ENCODE data around the gene OR10H4. TPM values are rescaled to one million over a fixed set of nuclear protein-coding genes. Genes with fewer than 3 reads are reported as not detected.
"Not testable (repeated sequence)": the region's sequence is repeated elsewhere in the genome, so short reads cannot be mapped to it uniquely, and the experiment has no call there.

Gene OR10H4
- total and polyA plus RNA-seq, 2 of the 8 experiments (the other 6 are each of a cell fraction or from before 2014, with no cell fraction given) = not detected

- H4K8ac ChIP-seq (ENCODE audit: extremely low read depth, insufficient read depth, low read length); H4K20me1 ChIP-seq (replicated peaks in 1 of 2; ENCODE audit: control insufficient read depth in 1 of 2, insufficient read depth in 2 of 2, low read length in 2 of 2); H3K9ac ChIP-seq (replicated peaks in 1 of 4; ENCODE audit: extremely low read depth in 1 of 4, low read depth in 3 of 4, low read length in 3 of 4); POLR2A ChIA-PET (ENCODE audit: partially characterized antibody); DNase-seq (ENCODE audit: low read depth in 1 of 2, low spot score in 2 of 2); H4K91ac ChIP-seq (replicated peaks; ENCODE audit: insufficient read length, low read length); H3K4me3 ChIP-seq (ENCODE audit: extremely low read depth in 1 of 4, insufficient read depth in 2 of 4, low read depth in 3 of 4, low read length in 4 of 4); CTCF ChIA-PET (ENCODE audit: partially characterized antibody); H4K5ac ChIP-seq (ENCODE audit: insufficient read length, low read depth, low read length); H3K4me2 ChIP-seq (ENCODE audit: insufficient read depth in 1 of 2, low read depth in 2 of 2, low read length in 2 of 2); H2BK12ac ChIP-seq (ENCODE audit: low read depth, low read length); H2BK20ac ChIP-seq (ENCODE audit: low read length); H2AK5ac ChIP-seq (ENCODE audit: low read depth, low read length); H3K23me2 ChIP-seq (ENCODE audit: low read depth, low read length); H2BK15ac ChIP-seq (ENCODE audit: low read length); H3K27me3 ChIP-seq (replicated peaks in 1 of 4; ENCODE audit: control insufficient read depth in 3 of 4, extremely low read depth in 1 of 4, insufficient read depth in 3 of 4, low read length in 3 of 4); H3K14ac ChIP-seq (ENCODE audit: insufficient read length); H3K18ac ChIP-seq (ENCODE audit: extremely low read depth, low read length); H3K27ac ChIP-seq (ENCODE audit: low read depth, low read length); FAIRE-seq; H3K23ac ChIP-seq (ENCODE audit: insufficient read length); H3K4ac ChIP-seq (replicated peaks; ENCODE audit: insufficient read length, low read depth, low read length); H2AFZ ChIP-seq (ENCODE audit: low read length); H2BK5ac ChIP-seq (ENCODE audit: low read depth, low read length); H2BK120ac ChIP-seq (replicated peaks; ENCODE audit: low read depth, low read length); H3K4me1 ChIP-seq (replicated peaks in 1 of 4; ENCODE audit: control insufficient read depth in 3 of 4, insufficient read depth in 4 of 4, low read length in 3 of 4); H3K36me3 ChIP-seq (ENCODE audit: control insufficient read depth in 2 of 4, insufficient read depth in 4 of 4, low read length in 3 of 4); H3K79me1 ChIP-seq (ENCODE audit: low read depth, low read length); H3K56ac ChIP-seq (replicated peaks; ENCODE audit: insufficient read length, low read depth, low read length); H3K79me2 ChIP-seq (ENCODE audit: control insufficient read depth in 1 of 2, insufficient read depth in 2 of 2, low read length in 2 of 2): not testable (repeated sequence)
- H3K9me3 ChIP-seq (ENCODE audit: insufficient read depth in 2 of 2, low read depth in 1 of 2, low read length in 1 of 2) = peaks cover 56 to 79% of the 10 kb centered on the region in 2 experiments
- 84% methylated on average over 3 of the region's 30 CpGs; no CpG with 5 or more reads in 1 of the 2 experiments for WGBS, 2 experiments (ENCODE audit: extremely low coverage in 1 of 2, insufficient coverage in 1 of 2, insufficient read length in 1 of 2, insufficient replicate concordance in 2 of 2, low coverage in 1 of 2, low lambda C conversion rate in 2 of 2, missing lambda C conversion rate in 1 of 2)
These were observed 49.2 kb upstream of the OR10H4 start for GRCh38 chr19:15899561-15899960.

- H4K8ac ChIP-seq (ENCODE audit: extremely low read depth, insufficient read depth, low read length); H3K79me2 ChIP-seq (ENCODE audit: control insufficient read depth in 1 of 2, insufficient read depth in 2 of 2, low read length in 2 of 2); H4K91ac ChIP-seq (replicated peaks; ENCODE audit: insufficient read length, low read length); H3K4me3 ChIP-seq (ENCODE audit: extremely low read depth in 1 of 4, insufficient read depth in 2 of 4, low read depth in 3 of 4, low read length in 4 of 4); H3K4me2 ChIP-seq (ENCODE audit: insufficient read depth in 1 of 2, low read depth in 2 of 2, low read length in 2 of 2); H3K4me1 ChIP-seq (replicated peaks in 1 of 4; ENCODE audit: control insufficient read depth in 3 of 4, insufficient read depth in 4 of 4, low read length in 3 of 4); H3K9ac ChIP-seq (replicated peaks in 1 of 4; ENCODE audit: extremely low read depth in 1 of 4, low read depth in 3 of 4, low read length in 3 of 4); H4K20me1 ChIP-seq (replicated peaks in 1 of 2; ENCODE audit: control insufficient read depth in 1 of 2, insufficient read depth in 2 of 2, low read length in 2 of 2); H3K56ac ChIP-seq (replicated peaks; ENCODE audit: insufficient read length, low read depth, low read length); H3K27me3 ChIP-seq (replicated peaks in 1 of 4; ENCODE audit: control insufficient read depth in 3 of 4, extremely low read depth in 1 of 4, insufficient read depth in 3 of 4, low read length in 3 of 4); H2BK20ac ChIP-seq (ENCODE audit: low read length); H2AK5ac ChIP-seq (ENCODE audit: low read depth, low read length); H3K36me3 ChIP-seq (ENCODE audit: control insufficient read depth in 2 of 4, insufficient read depth in 4 of 4, low read length in 3 of 4); DNase-seq (ENCODE audit: low read depth in 1 of 2, low spot score in 2 of 2); H3K23ac ChIP-seq (ENCODE audit: insufficient read length); CTCF ChIA-PET (ENCODE audit: partially characterized antibody); H3K14ac ChIP-seq (ENCODE audit: insufficient read length); H2BK15ac ChIP-seq (ENCODE audit: low read length); H3K4ac ChIP-seq (replicated peaks; ENCODE audit: insufficient read length, low read depth, low read length); H4K5ac ChIP-seq (ENCODE audit: insufficient read length, low read depth, low read length); H3K27ac ChIP-seq (ENCODE audit: low read depth, low read length); FAIRE-seq; H3K18ac ChIP-seq (ENCODE audit: extremely low read depth, low read length); H2AFZ ChIP-seq (ENCODE audit: low read length); H2BK120ac ChIP-seq (replicated peaks; ENCODE audit: low read depth, low read length); H2BK12ac ChIP-seq (ENCODE audit: low read depth, low read length); POLR2A ChIA-PET (ENCODE audit: partially characterized antibody); H2BK5ac ChIP-seq (ENCODE audit: low read depth, low read length); H3K79me1 ChIP-seq (ENCODE audit: low read depth, low read length); H3K23me2 ChIP-seq (ENCODE audit: low read depth, low read length): not testable (repeated sequence)
- 82% methylated on average over 12 of the region's 15 CpGs; no CpG with 5 or more reads in 1 of the 2 experiments for WGBS, 2 experiments (ENCODE audit: extremely low coverage in 1 of 2, insufficient coverage in 1 of 2, insufficient read length in 1 of 2, insufficient replicate concordance in 2 of 2, low coverage in 1 of 2, low lambda C conversion rate in 2 of 2, missing lambda C conversion rate in 1 of 2)
- H3K9me3 ChIP-seq (ENCODE audit: insufficient read depth in 2 of 2, low read depth in 1 of 2, low read length in 1 of 2) = peaks cover 52 to 74% of the 10 kb centered on the region in 2 experiments
These were observed 48.8 kb upstream of the OR10H4 start for GRCh38 chr19:15900032-15900431.

Data from H1 (cell line).